Natural killer cell (primary cell): ENCODE data around the gene CFAP58. TPM values are rescaled to one million over a fixed set of nuclear protein-coding genes. Genes with fewer than 3 reads are reported as not detected.

ENCODE experiments used
- ATAC-seq, 3 donors: fragments of 150-1000 bp in 2 of 3; fragments of 200-7000 bp in 1 of 3; cut with Tn5 transposase; 1 replicate in 1 of 3; 2 replicates in 2 of 3; pipeline ENCODE4 v1.10.0; 2021; ENCODE audit warnings: mild to moderate bottlenecking in 2 of 3, moderate library complexity in 2 of 3
- DNase-seq, 2 donors: peaks; one replicate each; pipeline versions ENCODE4 v3.0.0 to v3.0.0-alpha.2; 2013 to 2021; ENCODE audit warnings: mixed read lengths in 1 of 2
- H3K27ac ChIP-seq: one replicate; pipeline ENCODE4 v1.5.1; 2013; ENCODE audit warnings: mild to moderate bottlenecking, low read length
- H3K27me3 ChIP-seq: one replicate; pipeline ENCODE4 v1.6.1; 2013; ENCODE audit warnings: low read length; ENCODE audit not compliant: control insufficient read depth, insufficient read depth
- H3K36me3 ChIP-seq: one replicate; pipeline ENCODE4 v1.6.1; 2013; ENCODE audit warnings: low read length; ENCODE audit not compliant: control insufficient read depth, insufficient read depth
- H3K4me1 ChIP-seq: one replicate; pipeline ENCODE4 v1.6.1; 2013; ENCODE audit warnings: low read length; ENCODE audit not compliant: control insufficient read depth, insufficient read depth
- H3K4me3 ChIP-seq: one replicate; pipeline ENCODE4 v1.5.1; 2013; ENCODE audit warnings: low read length
- H3K9me3 ChIP-seq: one replicate; pipeline ENCODE4 v1.6.1; 2013; ENCODE audit warnings: low read length; ENCODE audit not compliant: control insufficient read depth, insufficient read depth
- H3K27ac Mint-ChIP-seq, 2 donors: one replicate each; pipeline ENCODE4 v1.8.0; 2022; ENCODE audit warnings: mild to moderate bottlenecking in 2 of 2, mixed read lengths in 2 of 2, moderate library complexity in 1 of 2
- H3K27me3 Mint-ChIP-seq, 2 donors: one replicate each; pipeline ENCODE4 v1.8.0; 2022; ENCODE audit warnings: low read depth in 2 of 2, mixed read lengths in 2 of 2
- H3K36me3 Mint-ChIP-seq: one replicate; pipeline ENCODE4 v1.8.0; 2022; ENCODE audit warnings: mixed read lengths
- H3K4me1 Mint-ChIP-seq, 2 donors: one replicate each; pipeline ENCODE4 v1.8.0; 2022; ENCODE audit warnings: mixed read lengths in 2 of 2
- H3K4me3 Mint-ChIP-seq: one replicate; pipeline ENCODE4 v1.8.0; 2022; ENCODE audit warnings: mild to moderate bottlenecking, moderate library complexity, mixed read lengths
- H3K9me3 Mint-ChIP-seq, 2 donors: one replicate each; pipeline ENCODE4 v1.8.0; 2022; ENCODE audit warnings: mixed read lengths in 2 of 2
- CTCF ChIP-seq: fragments of 200-600 bp; IDR thresholded peaks from one replicate; pipeline ENCODE4 v1.8.0; 2022; ENCODE audit warnings: antibody characterized with exemption
- WGBS: methylation state at CpG from one replicate; pipeline ENCODE4 v1.1.7; 2013; ENCODE audit warnings: missing lambda C conversion rate; ENCODE audit not compliant: insufficient coverage; 5-methylcytosine and 5-hydroxymethylcytosine counted together
- intact Hi-C: fragments of 100-400 bp; cut with micrococcal nuclease; formaldehyde crosslinking; loops from one replicate; pipeline ENCODE4 v1.14.2; 2022
- total RNA-seq, 4 donors: library from RNA; stranded (reverse); fragments of 120-200 nt in 1 of 4; gene quantifications; one replicate each; pipeline versions ENCODE4 v1.2.3 to v1.2.4, GENCODE V29; 2013 to 2022

CFAP58 gene
- total RNA-seq, 3 donors from 2014 or later (not counting 1 experiment from before 2014, with no cell fraction given): 0.07 to 0.15 (median 0.11) TPM

- no peak for ATAC-seq
- no peaks in the 10 kb centered on the region for H3K9me3 ChIP-seq
- Mint-ChIP-seq H3K4me1 (no peaks in the 10 kb centered on the region), H3K36me3 (no peaks in the 10 kb centered on the region), H3K4me3 (no peak overlapping the region), H3K27ac (no peak overlapping the region), H3K27me3 (peaks cover 4 to 9% of the 10 kb centered on the region in 2 donors), H3K9me3 (no peaks in the 10 kb centered on the region)
- no peaks in the 10 kb centered on the region for H3K27me3 ChIP-seq
- no peak overlapping the region for H3K27ac ChIP-seq
- WGBS: 96% methylated on average over 2 of the region's 2 CpGs
- intact Hi-C loops: no loop called here
- no peaks in the 10 kb centered on the region for H3K4me1 ChIP-seq
- no peaks in the 10 kb centered on the region for H3K36me3 ChIP-seq
- no peak for DNase-seq
- TF ChIP-seq CTCF: no peak
- no peak overlapping the region for H3K4me3 ChIP-seq
These were observed 82.2 kb downstream of the CFAP58 start for GRCh38 chr10:104435822-104436221.

DNA sequence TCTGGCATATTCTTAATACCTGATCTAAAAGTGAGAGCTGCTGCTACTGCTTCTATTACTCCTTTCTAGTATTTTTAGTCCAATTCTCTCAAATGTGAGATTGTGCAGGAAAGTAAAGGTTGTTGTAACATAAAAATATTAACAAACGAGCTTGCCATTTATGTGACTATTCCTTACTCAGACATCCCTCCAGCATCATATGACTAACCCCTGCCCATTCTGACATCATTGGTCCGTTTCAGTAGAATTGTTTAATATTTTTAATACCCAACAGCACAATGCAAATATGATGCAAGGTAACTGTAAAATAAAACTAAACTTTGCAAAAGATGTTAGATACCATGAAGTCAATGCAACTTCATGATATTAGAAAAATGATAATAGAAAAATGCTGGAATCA, 83.6 kb downstream of the CFAP58 start:
- 67% methylated on average over 1 of the region's 2 CpGs for WGBS

GRCh38 chr10:104440221-104440620, 86.6 kb downstream of the CFAP58 start:
- no peaks in the 10 kb centered on the region for H3K27me3 ChIP-seq
- WGBS: 100% methylated on average over 1 of the region's 2 CpGs
- H3K9me3 ChIP-seq: no peaks in the 10 kb centered on the region
- no peak overlapping the region for H3K4me3 ChIP-seq
- Mint-ChIP-seq H3K4me3 (no peak overlapping the region), H3K27ac (no peak overlapping the region), H3K27me3 (peaks cover 2 to 9% of the 10 kb centered on the region in 2 donors), H3K9me3 (no peaks in the 10 kb centered on the region), H3K4me1 (no peaks in the 10 kb centered on the region), H3K36me3 (no peaks in the 10 kb centered on the region)
- DNase-seq: no peak
- no peak for ATAC-seq
- no peaks in the 10 kb centered on the region for H3K36me3 ChIP-seq
- intact Hi-C loops: no loop called here
- no peak for TF ChIP-seq CTCF
- H3K27ac ChIP-seq: no peak overlapping the region
- no peaks in the 10 kb centered on the region for H3K4me1 ChIP-seq

More for the DNA sequence above, 83.6 kb downstream of the CFAP58 start:
- Mint-ChIP-seq H3K36me3 (no peaks in the 10 kb centered on the region), H3K27ac (no peak overlapping the region), H3K27me3 (peaks cover 2 to 9% of the 10 kb centered on the region in 2 donors), H3K4me3 (no peak overlapping the region), H3K4me1 (no peaks in the 10 kb centered on the region), H3K9me3 (no peaks in the 10 kb centered on the region)
- H3K9me3 ChIP-seq: no peaks in the 10 kb centered on the region
- H3K27me3 ChIP-seq: no peaks in the 10 kb centered on the region
- H3K27ac ChIP-seq: no peak overlapping the region
- TF ChIP-seq CTCF: no peak
- intact Hi-C loops: no loop called here
- H3K4me3 ChIP-seq: no peak overlapping the region
- no peaks in the 10 kb centered on the region for H3K36me3 ChIP-seq
- no peak for DNase-seq
- ATAC-seq: no peak
- H3K4me1 ChIP-seq: no peaks in the 10 kb centered on the region

- 28% methylated on average over 4 of the region's 5 CpGs for WGBS
- peaks cover 0 to 9% of the 10 kb centered on the region in 2 donors for H3K27me3 Mint-ChIP-seq
- no peaks in the 10 kb centered on the region for H3K36me3 Mint-ChIP-seq
- DNase-seq (no peak), ATAC-seq (peak in 2 of 3 donors; percentile 31 to 45)
- no peak overlapping the region for H3K27ac Mint-ChIP-seq
- no peak for TF ChIP-seq CTCF
- intact Hi-C loops: no loop called here
- Histone ChIP-seq H3K9me3 (no peaks in the 10 kb centered on the region), H3K36me3 (no peaks in the 10 kb centered on the region), H3K27ac (no peak overlapping the region), H3K27me3 (no peaks in the 10 kb centered on the region), H3K4me1 (no peaks in the 10 kb centered on the region), H3K4me3 (no peak overlapping the region)
- H3K4me1 Mint-ChIP-seq: no peaks in the 10 kb centered on the region
- H3K9me3 Mint-ChIP-seq: no peaks in the 10 kb centered on the region
- no peak overlapping the region for H3K4me3 Mint-ChIP-seq
These were observed 87.8 kb downstream of the CFAP58 start for GRCh38 chr10:104441329-104442000.
